ENCODE measurements around the gene S100A4.

S100A4 gene

GRCh38 chr1:153505576-153505975 is 40.0 kb downstream of the S100A4 start:
- DNase-seq (ENCODE audit: low read depth, low spot score): no peak
- TF ChIP-seq CTCF (IDR thresholded peaks at IDR 0.05; ENCODE audit: insufficient read depth, low read length, missing control alignments): no peak
- ChIA-PET POLR2A (no interaction called here), CTCF (interaction anchor here (1.1 to 15.3 kb wide), 5 partner anchors 11 to 153 kb away, joined by 3 to 401 read pairs (median 6); partner anchors contain the start of gene S100A13)
- no peak overlapping the region for H3K4me3 ChIP-seq (ENCODE audit: low read depth, low read length)

GRCh38 chr1:153503766-153504165 is 41.8 kb downstream of the S100A4 start:
- ChIA-PET POLR2A (no interaction called here), CTCF (interaction anchor here (1.0 to 15.3 kb wide), 4 partner anchors 10 to 245 kb away, joined by 3 to 401 read pairs (median 22); no protein-coding TSS in a partner anchor)
- DNase-seq (ENCODE audit: low read depth, low spot score): no peak
- no peak overlapping the region for H3K4me3 ChIP-seq (ENCODE audit: low read depth, low read length)
- TF ChIP-seq CTCF (IDR thresholded peaks at IDR 0.05; ENCODE audit: insufficient read depth, low read length, missing control alignments): no peak

- POLR2A ChIA-PET: no interaction called here
- H3K4me3 ChIP-seq (ENCODE audit: low read depth, low read length): no peak overlapping the region
- DNase-seq (ENCODE audit: low read depth, low spot score): no peak
- CTCF ChIA-PET: interaction anchor here (1.1 to 17.1 kb wide), 3 partner anchors 11 to 144 kb away, joined by 3 to 527 read pairs (median 3); partner anchors contain the start of genes PGLYRP4 and S100A9
- no peak for TF ChIP-seq CTCF (IDR thresholded peaks at IDR 0.05; ENCODE audit: insufficient read depth, low read length, missing control alignments)
These were observed 46.9 kb downstream of the S100A4 start for GRCh38 chr1:153498746-153499145.

- TF ChIP-seq CTCF (IDR thresholded peaks at IDR 0.05; ENCODE audit: insufficient read depth, low read length, missing control alignments): no peak
- H3K4me3 ChIP-seq (ENCODE audit: low read depth, low read length): no peak overlapping the region
- ChIA-PET CTCF (interaction anchor here (0.6 to 17.1 kb wide), 26 partner anchors 9 to 207 kb away, joined by 3 to 527 read pairs (median 6); partner anchors contain the start of genes PGLYRP4, S100A13, S100A9 and SNAPIN), POLR2A (no interaction called here)
- DNase-seq (ENCODE audit: low read depth, low spot score): no peak
These were observed 50.1 kb downstream of the S100A4 start for GRCh38 chr1:153495536-153495935.

GRCh38 chr1:153494976-153495535 is 50.5 kb downstream of the S100A4 start:
- ChIA-PET CTCF (interaction anchor here (0.6 to 17.1 kb wide), 31 partner anchors 9 to 208 kb away, joined by 3 to 527 read pairs (median 6); partner anchors contain the start of genes PGLYRP4, S100A12, S100A13 and S100A9), POLR2A (no interaction called here)

More at GRCh38 chr1:153494976-153495535, 50.5 kb downstream of the S100A4 start:
- DNase-seq (ENCODE audit: low read depth, low spot score): no peak
- no peak overlapping the region for H3K4me3 ChIP-seq (ENCODE audit: low read depth, low read length)
- peak; percentile 86 for TF ChIP-seq CTCF (IDR thresholded peaks at IDR 0.05; ENCODE audit: insufficient read depth, low read length, missing control alignments)

Measured in AG04449 (cell line).